Activated naive CD4-positive, alpha-beta T cell treated with anti-CD3 and anti-CD28 coated beads, Interleukin-2, amount 10 ng/mL, durations not matched to agents 7 days and 5 days (primary cell): Measurements from ENCODE around the gene KDM5B.

Source experiments
- CTCF ChIA-PET: fragments of 350-600 bp; sonication (Branson Sonifier 250); formaldehyde crosslinking; loops from one replicate; lab custom pipeline; 2021; ENCODE audit warnings: antibody characterized with exemption; lab: Charles Lee
- DNase-seq: peaks from one replicate; pipeline ENCODE4 v3.0.0-alpha.2; 2020
- H3K27ac Mint-ChIP-seq: one replicate; pipeline ENCODE4 v1.8.0; 2021; ENCODE audit warnings: mild to moderate bottlenecking, moderate library complexity, mixed read lengths
- H3K27me3 Mint-ChIP-seq: one replicate; pipeline ENCODE4 v1.8.0; 2021; ENCODE audit warnings: mild to moderate bottlenecking, mixed read lengths
- H3K36me3 Mint-ChIP-seq: one replicate; pipeline ENCODE4 v1.8.0; 2021; ENCODE audit warnings: mixed read lengths
- H3K4me1 Mint-ChIP-seq: one replicate; pipeline ENCODE4 v1.8.0; 2021; ENCODE audit warnings: mixed read lengths
- H3K4me3 Mint-ChIP-seq: one replicate; pipeline ENCODE4 v1.8.0; 2021; ENCODE audit warnings: mild to moderate bottlenecking, moderate library complexity, mixed read lengths
- H3K9me3 Mint-ChIP-seq: one replicate; pipeline ENCODE4 v1.8.0; 2021; ENCODE audit warnings: mixed read lengths

KDM5B gene

DNA sequence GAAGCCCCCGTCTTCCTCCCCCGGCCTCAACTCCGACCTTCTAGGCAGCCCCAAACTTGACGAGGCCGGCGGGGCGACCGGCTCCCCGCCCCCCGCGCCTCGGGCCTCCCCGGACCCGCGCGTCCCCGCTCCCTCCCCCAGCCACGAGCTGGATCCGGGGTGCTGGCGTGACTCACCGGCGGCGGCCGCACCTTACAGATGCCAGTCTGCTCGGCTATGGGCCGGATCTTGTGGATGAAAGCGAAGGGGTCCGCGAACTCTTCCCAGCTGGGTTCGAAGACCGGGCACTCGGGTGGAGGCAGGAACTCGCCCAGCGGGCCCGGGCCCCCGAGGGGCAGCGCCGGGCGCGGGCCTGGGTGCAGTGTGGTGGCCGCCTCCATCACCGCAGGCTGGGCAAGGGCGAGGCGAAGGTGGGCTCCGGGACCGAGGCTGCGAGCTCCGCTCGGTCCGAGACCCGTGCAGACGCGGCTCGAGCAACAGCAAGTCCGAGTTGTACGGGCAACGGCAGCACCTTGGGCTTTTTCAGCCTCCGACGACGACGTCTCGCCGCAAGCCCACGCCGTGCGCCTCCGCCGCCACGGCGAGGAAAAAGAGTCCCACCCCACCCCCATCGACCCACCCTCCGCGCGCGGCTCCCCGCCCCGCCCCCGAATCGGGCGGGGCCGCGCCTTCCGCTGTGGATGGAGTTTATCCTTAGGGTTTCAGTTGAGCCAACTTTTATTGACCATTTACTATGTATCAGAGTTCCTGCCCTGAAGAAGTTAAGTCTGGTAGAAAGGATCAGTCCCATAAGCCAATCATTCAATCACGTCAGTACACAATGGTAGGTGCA, at the start of gene KDM5B:
TSS of gene KDM5B (minus strand) at position 496 of the 832 bp plus-strand sequence. CDS start at position 380, 116 bp downstream.
- peak within 1 kb of the TSS; percentile 77 for H3K27ac Mint-ChIP-seq
- H3K9me3 Mint-ChIP-seq: no peaks in the 10 kb centered on the region
- no peaks in the 10 kb centered on the region for H3K36me3 Mint-ChIP-seq
- CTCF ChIA-PET: no interaction called here
- peaks cover 30% of the 10 kb centered on the region for H3K27me3 Mint-ChIP-seq
- peaks cover 62% of the 10 kb centered on the region for H3K4me1 Mint-ChIP-seq
- peak; percentile 74 for DNase-seq
- H3K4me3 Mint-ChIP-seq: peak within 1 kb of the TSS; percentile 72

DNA sequence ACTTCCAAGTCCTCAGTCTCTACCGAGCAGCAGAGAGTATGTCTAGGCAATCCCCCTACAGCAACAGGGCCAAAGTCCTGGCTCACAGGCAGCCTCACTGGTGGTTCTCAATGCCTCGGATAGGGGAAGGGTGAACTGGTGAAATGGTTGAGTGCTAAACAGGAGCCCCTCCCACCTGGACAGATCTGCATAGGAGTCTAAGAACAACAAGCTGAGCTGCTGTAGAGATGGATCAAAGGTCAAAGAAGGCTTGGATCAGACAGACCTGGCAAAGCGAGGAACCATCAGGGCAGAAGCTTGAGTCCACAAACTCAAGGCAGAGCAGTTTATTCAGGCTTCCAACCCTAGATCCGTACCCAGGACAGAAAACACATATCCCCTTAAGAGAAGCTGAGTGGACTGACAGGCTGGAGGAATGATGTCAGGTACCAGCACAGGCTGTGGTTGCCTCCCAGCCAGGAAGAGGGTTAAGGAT, 49.0 kb upstream of the KDM5B start:
- Mint-ChIP-seq H3K4me3 (no peak overlapping the region), H3K36me3 (no peaks in the 10 kb centered on the region), H3K27ac (no peak overlapping the region), H3K9me3 (no peaks in the 10 kb centered on the region), H3K4me1 (peaks cover 13% of the 10 kb centered on the region), H3K27me3 (peaks cover 55% of the 10 kb centered on the region)
- no peak for DNase-seq
- CTCF ChIA-PET: interaction anchor here (1.7 kb wide), 1 partner anchor 19 kb away, joined by 3 read pairs; no protein-coding TSS in a partner anchor

DNA sequence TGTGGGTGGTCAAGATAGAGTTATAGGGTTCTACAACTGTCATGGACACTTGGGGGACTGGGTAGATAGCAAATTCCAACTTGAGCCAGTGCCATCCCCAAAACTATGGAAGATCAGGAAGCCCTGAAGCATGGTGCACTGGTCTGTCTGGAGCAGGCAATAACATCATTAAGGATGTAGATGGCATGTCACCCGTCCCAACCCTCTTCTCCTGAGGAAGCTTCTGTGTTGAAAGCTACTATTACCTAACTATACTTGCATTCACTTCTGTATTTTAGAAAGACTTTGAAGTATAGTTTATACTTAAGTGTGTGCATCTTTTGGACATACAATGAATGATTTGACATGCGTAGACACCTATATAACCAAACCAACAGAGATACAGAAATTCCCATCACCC, 47.8 kb upstream of the KDM5B start:
- peaks cover 5% of the 10 kb centered on the region for H3K4me1 Mint-ChIP-seq
- no peak overlapping the region for H3K4me3 Mint-ChIP-seq
- no peak overlapping the region for H3K27ac Mint-ChIP-seq
- DNase-seq: no peak
- H3K9me3 Mint-ChIP-seq: no peaks in the 10 kb centered on the region
- CTCF ChIA-PET: interaction anchor here (1.7 kb wide), 1 partner anchor 21 kb away, joined by 3 read pairs; no protein-coding TSS in a partner anchor
- H3K36me3 Mint-ChIP-seq: no peaks in the 10 kb centered on the region
- H3K27me3 Mint-ChIP-seq: peaks cover 44% of the 10 kb centered on the region

DNA sequence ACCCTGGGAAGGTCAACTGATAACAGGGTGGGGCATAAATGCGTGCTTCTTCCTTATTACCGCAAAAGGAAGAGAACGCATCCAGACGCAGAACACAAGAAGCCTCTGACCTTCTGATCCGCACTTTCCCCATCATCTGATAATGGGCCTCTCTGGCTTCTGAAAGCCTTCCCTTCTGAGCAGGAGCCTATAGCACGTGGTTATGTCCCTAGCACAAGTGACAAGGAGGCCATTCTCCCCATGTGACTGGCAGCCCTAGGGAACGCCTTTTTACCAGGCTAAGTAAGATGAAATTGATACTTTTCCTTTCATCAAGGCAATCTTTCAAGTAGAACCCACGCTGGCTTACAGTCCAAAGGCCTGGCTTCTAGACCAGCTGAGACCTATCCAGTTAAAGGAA, 46.6 kb upstream of the KDM5B start:
- DNase-seq: no peak
- H3K4me1 Mint-ChIP-seq: peaks cover 2% of the 10 kb centered on the region
- H3K9me3 Mint-ChIP-seq: no peaks in the 10 kb centered on the region
- H3K4me3 Mint-ChIP-seq: no peak overlapping the region
- H3K27ac Mint-ChIP-seq: no peak overlapping the region
- no peaks in the 10 kb centered on the region for H3K36me3 Mint-ChIP-seq
- peaks cover 31% of the 10 kb centered on the region for H3K27me3 Mint-ChIP-seq
- CTCF ChIA-PET: interaction anchor here (1.6 kb wide), 1 partner anchor 105 kb away, joined by 4 read pairs; no protein-coding TSS in a partner anchor

DNA sequence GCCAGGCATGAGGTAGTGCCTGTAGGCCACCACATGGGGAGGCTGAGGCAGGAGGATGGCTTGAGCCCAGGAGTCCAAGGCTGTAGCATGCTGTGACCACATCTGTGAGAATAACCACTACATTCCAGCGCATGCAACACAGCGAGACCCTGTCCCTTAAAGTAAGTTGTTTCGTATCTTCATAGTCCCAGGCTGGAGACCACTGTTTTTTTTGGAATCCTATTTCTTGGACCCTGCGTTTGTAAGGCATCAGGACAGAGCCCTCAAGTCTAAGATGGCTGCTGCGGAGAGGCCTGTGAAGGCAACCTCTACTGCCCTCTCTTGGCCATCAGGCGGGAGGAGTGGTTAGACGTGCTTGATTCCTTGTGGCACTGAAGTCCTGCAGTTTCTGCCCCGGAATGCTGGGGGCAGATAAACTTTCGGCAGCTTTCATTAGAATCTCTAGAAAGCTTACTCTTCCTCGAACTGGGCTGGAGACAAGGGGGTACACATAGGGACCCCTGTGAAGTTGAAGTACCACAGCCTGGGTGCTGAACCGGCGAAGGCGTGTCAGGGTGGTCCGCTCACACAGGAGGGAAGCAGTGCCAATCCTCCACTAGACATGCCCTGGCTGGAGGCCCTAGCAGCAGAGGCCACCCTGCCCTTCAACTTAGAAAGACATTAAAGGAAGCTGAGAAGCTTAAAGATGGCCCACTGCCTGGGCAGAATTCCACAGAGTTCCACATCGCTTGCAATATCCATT, 44.1 kb upstream of the KDM5B start:
- H3K36me3 Mint-ChIP-seq: no peaks in the 10 kb centered on the region
- CTCF ChIA-PET: interaction anchor here (0.8 to 1.9 kb wide), 9 partner anchors 14 to 120 kb away, joined by 3 to 11 read pairs (median 3); no protein-coding TSS in a partner anchor
- no peak overlapping the region for H3K4me3 Mint-ChIP-seq
- peaks cover 4% of the 10 kb centered on the region for H3K4me1 Mint-ChIP-seq
- H3K27me3 Mint-ChIP-seq: peaks cover 7% of the 10 kb centered on the region
- DNase-seq: peak; percentile 69
- H3K9me3 Mint-ChIP-seq: no peaks in the 10 kb centered on the region
- H3K27ac Mint-ChIP-seq: no peak overlapping the region

DNA sequence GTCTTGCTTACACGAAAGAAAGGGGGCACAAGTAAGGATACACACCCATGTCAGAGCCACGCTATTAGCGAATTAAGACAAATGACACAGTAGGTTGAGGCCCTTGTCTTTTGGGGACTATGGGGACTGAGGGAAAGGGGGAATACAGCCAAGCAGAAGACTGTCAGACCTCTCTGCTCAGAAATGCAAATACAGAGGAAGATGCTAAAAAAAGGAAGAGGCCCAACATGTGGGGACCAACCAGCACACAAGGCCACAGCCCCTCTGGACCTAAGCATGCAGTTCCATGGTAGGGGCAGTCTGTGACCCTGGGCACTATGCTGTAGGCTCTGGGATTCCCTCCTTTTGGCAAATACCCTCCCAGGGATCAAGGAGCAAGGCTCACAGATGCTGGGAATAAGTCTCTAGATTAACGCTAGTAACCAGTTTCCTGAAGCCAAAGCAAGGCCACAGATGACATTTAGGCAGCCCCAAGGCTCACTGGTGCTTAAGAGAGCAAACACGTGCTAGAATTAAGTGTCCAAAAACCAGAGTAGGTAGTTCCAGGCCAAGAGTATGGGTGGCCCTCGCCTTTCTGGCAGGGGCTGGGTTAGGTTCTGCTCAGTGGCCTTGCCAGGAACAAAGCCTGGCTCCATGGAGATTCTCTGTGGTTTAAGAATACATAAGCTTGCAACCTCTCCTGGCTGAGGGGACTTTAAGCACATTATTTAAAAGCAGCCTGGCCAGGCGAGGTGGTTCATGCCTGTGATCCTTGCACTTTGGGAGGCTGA, 42.6 kb upstream of the KDM5B start:
- no peak for DNase-seq
- Mint-ChIP-seq H3K4me3 (no peak overlapping the region), H3K27ac (no peak overlapping the region), H3K27me3 (peaks cover 5% of the 10 kb centered on the region), H3K36me3 (no peaks in the 10 kb centered on the region), H3K9me3 (no peaks in the 10 kb centered on the region), H3K4me1 (peaks cover 4% of the 10 kb centered on the region)
- CTCF ChIA-PET: interaction anchor here (0.9 to 1.9 kb wide), 4 partner anchors 12 to 118 kb away, joined by 3 to 11 read pairs (median 3); no protein-coding TSS in a partner anchor

DNA sequence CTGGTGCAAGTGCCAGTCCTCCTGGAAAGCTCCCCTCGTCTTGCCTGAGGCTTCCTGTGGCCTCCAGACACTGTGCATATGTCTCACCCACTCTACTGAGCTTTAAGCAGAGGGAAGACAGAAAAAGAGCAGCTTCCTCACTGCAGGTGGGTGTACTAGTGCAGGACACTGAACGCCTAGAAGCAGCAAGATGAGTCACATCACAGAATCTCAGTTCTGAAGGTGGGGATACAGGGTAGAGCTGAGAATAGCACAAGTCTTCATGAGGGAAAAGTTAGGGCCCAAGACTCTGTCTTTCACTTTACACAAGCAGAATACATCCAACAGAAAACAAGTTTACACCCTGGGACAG, 39.9 kb upstream of the KDM5B start:
- peaks cover 4% of the 10 kb centered on the region for H3K4me1 Mint-ChIP-seq

DNA sequence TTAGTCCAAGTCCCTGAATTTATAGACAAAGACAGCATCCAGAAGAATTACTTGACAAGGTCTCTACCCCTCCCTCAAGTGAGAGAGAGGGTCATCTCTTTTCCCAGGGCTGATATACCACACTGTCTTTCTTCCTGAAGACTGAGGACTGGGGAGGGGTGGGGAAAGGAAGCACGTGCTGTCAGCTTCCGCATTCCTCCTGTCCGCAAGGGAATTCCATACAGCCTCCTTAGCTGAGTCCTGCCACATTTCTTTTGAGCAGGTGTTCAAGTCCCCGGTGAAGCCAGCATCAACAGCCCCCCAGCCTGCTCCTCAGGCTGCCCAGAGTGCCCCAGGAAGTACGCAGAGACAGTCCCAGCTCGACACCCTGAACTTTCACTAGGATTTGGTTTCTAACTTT, 36.7 kb upstream of the KDM5B start:
- Mint-ChIP-seq H3K27ac (no peak overlapping the region), H3K27me3 (peaks cover 16% of the 10 kb centered on the region), H3K36me3 (no peaks in the 10 kb centered on the region), H3K4me1 (peaks cover 4% of the 10 kb centered on the region), H3K9me3 (no peaks in the 10 kb centered on the region), H3K4me3 (no peak overlapping the region)
- DNase-seq: no peak
- CTCF ChIA-PET: no interaction called here

More for the DNA sequence above, 39.9 kb upstream of the KDM5B start:
- no peak for DNase-seq
- Mint-ChIP-seq H3K4me3 (no peak overlapping the region), H3K9me3 (no peaks in the 10 kb centered on the region), H3K27ac (peak overlapping the region; percentile 13), H3K36me3 (no peaks in the 10 kb centered on the region), H3K27me3 (peaks cover 18% of the 10 kb centered on the region)
- CTCF ChIA-PET: interaction anchor here (0.7 to 1.0 kb wide), 2 partner anchors 13 to 66 kb away, joined by 3 read pairs; no protein-coding TSS in a partner anchor

DNA sequence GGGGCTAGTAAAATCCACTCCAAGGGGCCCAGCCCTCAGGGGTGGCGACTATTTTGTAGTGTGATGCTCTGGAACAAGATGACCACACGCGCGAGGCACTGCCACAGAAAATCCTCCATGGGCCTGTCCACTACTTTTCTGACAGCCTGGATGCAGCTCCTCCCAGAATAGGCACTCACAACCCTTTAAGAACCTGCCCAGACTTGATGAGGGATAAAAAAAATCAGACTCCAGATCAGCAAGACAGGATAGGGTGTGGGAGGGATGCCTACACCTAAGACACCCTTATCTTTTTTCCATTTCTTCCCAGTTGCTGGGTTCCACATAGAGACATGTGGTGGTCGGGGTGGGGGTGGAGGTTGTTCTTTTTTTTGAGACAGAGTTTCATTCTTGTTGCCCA, 36.0 kb upstream of the KDM5B start:
- peaks cover 4% of the 10 kb centered on the region for H3K4me1 Mint-ChIP-seq
- H3K27me3 Mint-ChIP-seq: peaks cover 16% of the 10 kb centered on the region
- no peaks in the 10 kb centered on the region for H3K9me3 Mint-ChIP-seq
- H3K36me3 Mint-ChIP-seq: no peaks in the 10 kb centered on the region
- H3K27ac Mint-ChIP-seq: no peak overlapping the region
- no peak overlapping the region for H3K4me3 Mint-ChIP-seq
- CTCF ChIA-PET: interaction anchor here (0.9 kb wide), 1 partner anchor 9 kb away, joined by 3 read pairs; no protein-coding TSS in a partner anchor
- DNase-seq: no peak

DNA sequence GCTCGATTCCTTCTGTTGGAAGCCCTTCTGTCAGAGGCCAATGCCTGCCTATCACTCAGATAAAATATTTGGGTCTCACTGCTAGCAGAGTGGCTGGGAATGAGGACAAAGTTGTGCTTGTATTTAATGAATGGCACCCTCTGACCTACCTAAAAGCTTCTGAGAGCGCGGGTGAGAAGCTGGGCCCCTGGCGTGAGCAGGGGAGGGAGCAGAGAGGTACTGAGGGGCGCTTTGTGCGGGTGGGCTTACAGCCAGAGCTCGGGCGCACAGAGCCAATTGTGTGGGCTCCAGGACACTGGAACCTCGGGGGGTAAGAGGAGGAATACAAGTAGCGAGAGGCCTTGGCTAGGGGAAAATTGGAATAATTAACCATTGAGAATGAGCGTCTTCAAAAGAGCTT, 34.9 kb upstream of the KDM5B start:
- no peaks in the 10 kb centered on the region for H3K9me3 Mint-ChIP-seq
- peaks cover 16% of the 10 kb centered on the region for H3K27me3 Mint-ChIP-seq
- H3K36me3 Mint-ChIP-seq: no peaks in the 10 kb centered on the region
- H3K4me3 Mint-ChIP-seq: no peak overlapping the region
- no peak overlapping the region for H3K27ac Mint-ChIP-seq
- peaks cover 6% of the 10 kb centered on the region for H3K4me1 Mint-ChIP-seq
- CTCF ChIA-PET: interaction anchor here (0.6 kb wide), 1 partner anchor 81 kb away, joined by 3 read pairs; no protein-coding TSS in a partner anchor
- no peak for DNase-seq

DNA sequence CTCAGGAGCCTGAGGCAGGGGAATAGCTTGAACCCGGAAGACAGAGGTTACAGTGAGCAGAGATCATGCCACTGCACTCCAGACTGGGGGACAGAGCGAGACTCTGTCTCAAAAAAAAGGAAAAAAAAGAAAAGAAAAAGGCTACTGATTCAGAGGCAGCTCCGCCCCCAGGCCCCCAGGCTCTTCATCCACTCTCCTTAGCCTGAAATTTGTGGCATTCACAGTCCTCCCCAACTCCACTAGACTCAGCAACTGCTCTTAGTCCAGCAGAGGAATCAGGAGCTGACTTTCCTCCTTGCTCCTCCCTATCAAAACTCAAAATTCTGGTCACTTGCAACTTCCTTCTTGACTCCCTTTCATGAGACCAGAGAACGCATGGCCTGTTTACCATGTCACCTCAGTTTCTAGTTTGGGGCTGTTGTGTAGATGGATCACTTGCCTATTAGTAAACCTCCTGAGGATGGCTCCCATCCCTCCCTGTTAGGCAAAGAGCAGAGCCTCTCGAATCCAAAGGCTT, 29.6 kb upstream of the KDM5B start:
- no peak overlapping the region for H3K27ac Mint-ChIP-seq
- H3K4me3 Mint-ChIP-seq: no peak overlapping the region
- H3K36me3 Mint-ChIP-seq: no peaks in the 10 kb centered on the region
- no peaks in the 10 kb centered on the region for H3K9me3 Mint-ChIP-seq
- CTCF ChIA-PET: interaction anchor here (1.2 to 2.3 kb wide), 2 partner anchors 13 to 14 kb away, joined by 3 to 11 read pairs; no protein-coding TSS in a partner anchor
- H3K4me1 Mint-ChIP-seq: peaks cover 52% of the 10 kb centered on the region
- no peak for DNase-seq
- peaks cover 10% of the 10 kb centered on the region for H3K27me3 Mint-ChIP-seq

DNA sequence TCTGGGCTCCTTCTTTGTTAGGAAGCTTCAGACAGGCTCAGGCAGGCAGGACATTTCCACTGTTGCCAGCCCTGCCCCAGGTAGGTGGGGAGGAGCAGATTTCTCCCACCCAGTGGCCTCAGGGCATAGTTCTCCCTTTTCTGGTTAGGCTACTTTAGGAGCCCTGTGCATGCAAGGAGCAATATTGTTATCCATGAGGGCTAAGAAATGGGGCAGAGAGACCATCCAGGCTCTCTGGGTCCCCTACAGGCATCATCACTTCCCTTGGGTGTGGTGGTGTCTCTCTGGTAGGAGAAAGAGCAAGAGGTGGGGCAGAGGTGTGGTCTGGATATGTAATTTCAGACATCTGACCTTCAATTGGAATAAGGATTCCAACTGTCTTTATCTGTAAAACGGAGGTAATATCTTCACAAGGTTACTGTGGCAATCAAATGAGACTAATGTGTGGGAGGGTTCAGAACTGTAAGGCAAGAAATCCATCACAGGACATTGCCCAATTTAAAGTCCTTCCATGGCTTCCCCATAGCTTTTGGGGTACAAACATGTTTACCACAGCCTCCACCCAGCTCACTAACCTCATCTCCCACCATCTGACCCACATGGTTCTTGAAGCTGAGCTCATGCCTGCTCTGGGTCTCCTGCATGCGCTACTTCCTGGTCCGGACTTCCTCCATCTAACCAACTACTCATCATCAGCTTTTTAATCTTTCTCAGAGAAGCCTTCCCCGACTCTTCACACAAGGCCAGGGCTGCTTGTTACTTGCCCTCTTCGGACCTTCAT, 28.6 kb upstream of the KDM5B start:
- Mint-ChIP-seq H3K4me3 (no peak overlapping the region), H3K27me3 (peaks cover 10% of the 10 kb centered on the region), H3K36me3 (no peaks in the 10 kb centered on the region), H3K4me1 (peaks cover 60% of the 10 kb centered on the region), H3K9me3 (no peaks in the 10 kb centered on the region), H3K27ac (no peak overlapping the region)
- DNase-seq: no peak
- CTCF ChIA-PET: interaction anchor here (0.6 to 2.3 kb wide), 2 partner anchors 14 to 396 kb away, joined by 3 to 11 read pairs; no protein-coding TSS in a partner anchor
